HepG2 (cell line): ENCODE data around the gene HYAL1. TPM values are rescaled to one million over a fixed set of nuclear protein-coding genes. Genes with fewer than 3 reads are reported as not detected.

Experiments
- ATAC-seq: fragments of 200-7000 bp; cut with Tn5 transposase; 3 replicates; pipeline ENCODE4 v1.9.1; 2020; ENCODE audit warnings: mild to moderate bottlenecking, moderate library complexity
- BruUV-seq: library from RNA; stranded (reverse); fragments of 400-500 nt; replicated peaks from 2 replicates; lab custom pipeline; 2021; lab: Mats Ljungman, UMichigan
- CTCF ChIA-PET: fragments of 300-600 bp; formaldehyde crosslinking; extraction: SDS; loops from one replicate; lab custom pipeline; 2021; ENCODE audit warnings: low total read pairs, inconsistent platforms, low intra/inter-chr PET ratio; lab: Yijun Ruan, JAX
- POLR2A ChIA-PET: fragments of 350-600 bp; sonication (Branson Sonifier 250); formaldehyde crosslinking; loops from one replicate; lab custom pipeline; 2020; ENCODE audit warnings: antibody characterized with exemption, inconsistent platforms; lab: Yijun Ruan, JAX
- DNase-seq: peaks from one replicate; pipeline ENCODE4 v3.0.0-alpha.2; 2015; ENCODE audit warnings: low spot score
- FAIRE-seq: peaks from 3 replicates; lab custom pipeline; 2011; peaks lifted over from hg19 to GRCh38; lab: Jason Lieb, UNC
- H2AFZ ChIP-seq: one replicate; pipeline ENCODE4 v1.6.1; 2011; ENCODE audit warnings: low read length, inconsistent platforms
- H3K27ac ChIP-seq: fragments of 300-600 bp; 3 replicates; pipeline ENCODE4 v1.8.0; 2011; ENCODE audit warnings: mixed run types, mild to moderate bottlenecking, mixed read lengths, low read length, inconsistent platforms; ENCODE audit not compliant: insufficient read depth; ENCODE audit errors: extremely low read length
- H3K27me3 ChIP-seq, 2 experiments: fragments of 200-600 bp in 1 of 2; 2 replicates in 1 of 2; 3 replicates in 1 of 2; pipeline versions ENCODE4 v1.6.0 to v1.8.0; 2011; ENCODE audit warnings: low read length in 2 of 2, mild to moderate bottlenecking in 2 of 2, moderate library complexity in 2 of 2, inconsistent platforms in 1 of 2; ENCODE audit not compliant: insufficient read depth in 2 of 2, control insufficient read depth in 1 of 2
- H3K36me3 ChIP-seq, 2 experiments: fragments of 200-600 bp in 1 of 2; replicated peaks in 1 of 2; 2 replicates in 1 of 2; 3 replicates in 1 of 2; pipeline versions ENCODE4 v1.5.1 to v1.8.0; 2011; ENCODE audit warnings: low read length in 2 of 2, inconsistent platforms in 1 of 2; ENCODE audit not compliant: insufficient read depth in 2 of 2, control insufficient read depth in 1 of 2
- H3K4me1 ChIP-seq: 2 replicates; pipeline ENCODE4 v1.5.1; 2012; ENCODE audit warnings: low read length, inconsistent platforms; ENCODE audit not compliant: insufficient read depth
- H3K4me2 ChIP-seq: 2 replicates; pipeline ENCODE4 v1.6.0; 2011; ENCODE audit warnings: low read depth, low read length, inconsistent platforms
- H3K4me3 ChIP-seq, 3 experiments: fragments of 200-600 bp in 1 of 3; sonication (generic), shearing (Covaris generic) in 1 of 3; replicated peaks in 1 of 3; 2 replicates each; pipeline ENCODE4 v1.5.1; 2011 to 2016; ENCODE audit warnings: low read length in 3 of 3, inconsistent platforms in 2 of 3, low read depth in 2 of 3, mild to moderate bottlenecking in 2 of 3, control low read depth in 1 of 3, mixed read lengths in 1 of 3; ENCODE audit not compliant: insufficient read depth in 1 of 3
- H3K79me2 ChIP-seq: one replicate; pipeline ENCODE4 v1.6.1; 2011; ENCODE audit warnings: low read length, inconsistent platforms; ENCODE audit not compliant: insufficient read depth
- H3K9ac ChIP-seq: 2 replicates; pipeline ENCODE4 v1.6.0; 2011; ENCODE audit warnings: mild to moderate bottlenecking, low read depth, low read length, inconsistent platforms; ENCODE audit not compliant: insufficient read depth
- H3K9me3 ChIP-seq: 2 replicates; pipeline ENCODE4 v1.5.1; 2012; ENCODE audit warnings: mild to moderate bottlenecking, low read length
- H4K20me1 ChIP-seq: 2 replicates; pipeline ENCODE4 v1.6.0; 2011; ENCODE audit warnings: inconsistent platforms, mild to moderate bottlenecking, low read length, moderate library complexity; ENCODE audit not compliant: insufficient read depth
- ERF ChIP-seq: IDR thresholded peaks from 2 replicates; pipeline ENCODE4 v1.6.1; 2018; ENCODE audit warnings: missing biosample characterization, missing genetic modification reagents
- GABPA ChIP-seq, 2 experiments: IDR thresholded peaks; 2 replicates each; pipeline ENCODE4 v1.6.1; 2011 to 2016; ENCODE audit warnings: low read depth in 2 of 2, low read length in 1 of 2, missing biosample characterization in 1 of 2, missing genetic modification characterization in 1 of 2
- POLR2G ChIP-seq: fragments of 200-400 bp; formaldehyde crosslinking; IDR thresholded peaks from 2 replicates; pipeline ENCODE4 v1.6.1; 2018; ENCODE audit warnings: mild to moderate bottlenecking, low read depth, low read length, moderate library complexity
- RBFOX2 ChIP-seq: fragments of 200-400 bp; formaldehyde crosslinking; IDR thresholded peaks from 2 replicates; pipeline ENCODE4 v1.6.1; 2017; ENCODE audit warnings: low read depth, mild to moderate bottlenecking, low read length
- SATB2 ChIP-seq: sonication (generic); formaldehyde crosslinking; IDR thresholded peaks from 2 replicates; pipeline ENCODE4 v1.5.0; 2020; ENCODE audit warnings: missing genetic modification reagents
- TAF1 ChIP-seq: sonication (generic); formaldehyde crosslinking; IDR thresholded peaks from 2 replicates; pipeline ENCODE4 v1.4.0; 2020; ENCODE audit warnings: missing genetic modification reagents
- XRCC5 ChIP-seq: fragments of 200-400 bp; formaldehyde crosslinking; optimal IDR thresholded peaks from 2 replicates; pipeline ENCODE3; 2017; ENCODE audit warnings: mild to moderate bottlenecking, low read length
- ZFY ChIP-seq: sonication (generic); formaldehyde crosslinking; IDR thresholded peaks from 2 replicates; pipeline ENCODE4 v1.4.0; 2020; ENCODE audit warnings: missing genetic modification reagents
- ZNF235 ChIP-seq: sonication (generic); formaldehyde crosslinking; IDR thresholded peaks from 2 replicates; pipeline ENCODE4 v1.8.1; 2023; ENCODE audit warnings: mild to moderate bottlenecking, missing genetic modification reagents, borderline replicate concordance
- ZSCAN12 ChIP-seq: sonication (generic); formaldehyde crosslinking; IDR thresholded peaks from 2 replicates; pipeline ENCODE4 v1.9.0; 2021; ENCODE audit warnings: mild to moderate bottlenecking, missing genetic modification reagents
- WGBS: methylation state at CpG from one replicate; pipeline ENCODE4 v1.1.6; 2017; ENCODE audit warnings: low lambda C conversion rate; 5-methylcytosine and 5-hydroxymethylcytosine counted together
- in situ Hi-C: cut with HindIII; loops from 2 replicates; pipeline ENCODE4 v1.10.0; 2017; ENCODE audit warnings: low pct_unique_long_range_greater_than_20kb; ENCODE audit not compliant: extremely low pct_ligation_motif_present
- intact Hi-C: fragments of 100-400 bp; cut with micrococcal nuclease; formaldehyde crosslinking; loops from one replicate; pipeline ENCODE4 v1.10.0; 2022; ENCODE audit not compliant: unreplicated experiment
- polyA plus RNA-seq, 8 experiments: library from polyadenylated mRNA; depleted of rRNA in 3 of 8; stranded (reverse) in 7 of 8; unstranded in 1 of 8; fragments of >200 nt; fragmentation: Illumina TruSeq in 4 of 8; extraction: Trizol in 4 of 8; gene quantifications; 2 replicates each; pipeline versions ENCODE4 v1.2.1 to v1.2.3, GENCODE V29; 2011 to 2016; ENCODE audit warnings: low read depth in 4 of 8, missing spikeins in 1 of 8, mixed read lengths in 1 of 8; ENCODE audit not compliant: insufficient read depth in 1 of 8
- total RNA-seq, 5 experiments: library from RNA; depleted of rRNA; stranded (reverse); fragments of >200 nt; fragmentation: Illumina TruSeq; extraction: Trizol; gene quantifications; 2 replicates each; pipeline ENCODE4 v1.2.3, GENCODE V29; 2016; ENCODE audit warnings: low read depth in 1 of 5

HYAL1 gene
- total and polyA plus RNA-seq, 2 of the 13 experiments (the other 11 are each of a cell fraction or from before 2014, with no cell fraction given), result 76.5 to 193 TPM

- FAIRE-seq (no peak), DNase-seq (no peak), ATAC-seq (no peak)
- 82% methylated on average over 5 of the region's 5 CpGs for WGBS
- intact Hi-C loops, result no loop called here
- peaks cover 0 to 2% of the 10 kb centered on the region in 2 experiments; a peak in 1 of 5 replicates for H3K27me3 ChIP-seq
- POLR2A ChIA-PET, result interaction anchor here (4.7 kb wide), 1 partner anchor 11 kb away, joined by 58 read pairs; the partner anchor contains the start of gene HYAL2
- CTCF ChIA-PET, result no interaction called here
- peaks cover 53% of the 10 kb centered on the region for H3K4me1 ChIP-seq
- no peak overlapping the region for H3K27ac ChIP-seq
- TF ChIP-seq TAF1 (CRISPR knock-in tag) (no peak), POLR2G (peak; percentile 31; the same call in 1 of the 2 replicates), XRCC5 (no peak), GABPA (IDR thresholded peaks at IDR 0.05; ENCODE audit: low read depth, low read length) (no peak), GABPA (CRISPR knock-in tag; IDR thresholded peaks at IDR 0.05; ENCODE audit: low read depth) (no peak), RBFOX2 (0 out of 2 replicates have a peak, but pooled peaks have one; percentile 9), SATB2 (CRISPR knock-in tag) (no peak), ZFY (CRISPR knock-in tag) (no peak), ZNF235 (CRISPR knock-in tag) (no peak), ZSCAN12 (CRISPR knock-in tag) (no peak), ERF (CRISPR knock-in tag) (no peak)
- peak overlapping the region; percentile 15; the same call in 1 of the 2 replicates for H3K9ac ChIP-seq
- no peaks in the 10 kb centered on the region for H3K9me3 ChIP-seq
- in situ Hi-C loops, result no loop called here
- no peak overlapping the region for H2AFZ ChIP-seq
- H3K4me3 ChIP-seq, result no peak overlapping the region
- no TSS peak for BruUV-seq
- peaks cover 12% of the 10 kb centered on the region for H4K20me1 ChIP-seq
- peaks cover 46% of the 10 kb centered on the region for H3K79me2 ChIP-seq
- H3K36me3 ChIP-seq, result peaks cover 22 to 39% of the 10 kb centered on the region in 2 experiments
- peak overlapping the region; percentile 97 for H3K4me2 ChIP-seq
Measured at GRCh38 chr3:50334339-50335075, 31.1 kb upstream of the HYAL1 start.
